ENCODE measurements around the gene SRGN.

GRCh38 chr10:69067189-69067588 lies 20.7 kb upstream of the SRGN start:
- no peak for TF ChIP-seq POLR2AphosphoS5 (IDR thresholded peaks at IDR 0.05; ENCODE audit: low read depth)
- no peak for TF ChIP-seq CTCF (IDR thresholded peaks at IDR 0.05; ENCODE audit: insufficient read depth, low read length)
- no peak for TF ChIP-seq REST (IDR thresholded peaks at IDR 0.05; ENCODE audit: insufficient replicate concordance, low read depth)
- no peak for TF ChIP-seq GABPA (IDR thresholded peaks at IDR 0.05; ENCODE audit: low read depth)
- TF ChIP-seq SPI1 (IDR thresholded peaks at IDR 0.05; ENCODE audit: borderline replicate concordance, low read depth) = no peak

All from HL-60 (cell line).